Adrenal gland (tissue), 5 donors: ENCODE results near the gene U2SURP.

Experiments used
- CTCF ChIP-seq, 6 experiments: fragments of 450-650 bp in 4 of 6; fragments of 200-600 bp in 2 of 6; sonication (generic) in 1 of 6; IDR thresholded peaks; 1 replicate in 5 of 6; 2 replicates in 1 of 6; pipeline versions ENCODE4 v1.5.1 to v1.8.0; 2016 to 2021; ENCODE audit warnings: antibody characterized with exemption in 6 of 6, mild to moderate bottlenecking in 2 of 6, moderate library complexity in 1 of 6
- POLR2A ChIP-seq, 2 donors: fragments of 450-650 bp; IDR thresholded peaks; one replicate each; pipeline ENCODE4 v1.6.1; 2017; ENCODE audit warnings: antibody characterized with exemption in 2 of 2, mild to moderate bottlenecking in 2 of 2, moderate library complexity in 1 of 2
- donor health status: DM: no; HTN: no; CAD: no.

GRCh38 chr3:142963516-142964448, 37.6 kb upstream of the U2SURP start, which contains the start of gene PAQR9:
- TF ChIP-seq CTCF (IDR thresholded peaks at IDR 0.05): no peak
- TF ChIP-seq POLR2A (IDR thresholded peaks at IDR 0.05): no peak
